ENCODE data around the gene GPX7.

The GPX7 gene

GRCh38 chr1:52588027-52588426 is 14.1 kb upstream of the GPX7 start:
- DNase-seq (ENCODE audit: low spot score), result no peak

- no peak for DNase-seq (ENCODE audit: low spot score)
Observed at GRCh38 chr1:52588535-52588934, 13.6 kb upstream of the GPX7 start.

DNA sequence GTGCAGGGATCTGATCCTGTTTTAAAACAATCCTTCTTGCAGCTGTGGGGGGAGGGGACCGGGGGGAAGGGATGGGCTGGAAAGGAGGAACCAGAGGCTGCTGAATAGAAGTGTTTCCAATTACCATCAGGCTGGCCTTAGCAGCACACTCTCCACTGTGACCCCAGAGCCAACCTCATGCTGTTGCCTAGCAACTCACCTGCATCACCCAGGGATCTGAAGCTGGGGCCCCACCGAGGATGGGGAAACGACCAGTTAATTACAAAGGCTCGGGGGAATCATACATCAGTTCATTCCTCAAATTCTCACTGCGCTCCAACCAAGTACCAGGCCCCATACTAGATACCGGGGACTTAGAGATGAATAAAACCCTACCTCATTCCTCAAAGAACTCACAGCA is 11.9 kb upstream of the GPX7 start:
- DNase-seq (ENCODE audit: low spot score), result no peak

GRCh38 chr1:52592637-52593323 is 9.4 kb upstream of the GPX7 start:
- peak; percentile 60 for DNase-seq (ENCODE audit: low spot score)

- DNase-seq (ENCODE audit: low spot score), result no peak
Observed at GRCh38 chr1:52593495-52593894, 8.7 kb upstream of the GPX7 start.

- DNase-seq (ENCODE audit: low spot score), result no peak
Observed at GRCh38 chr1:52595061-52595460, 7.1 kb upstream of the GPX7 start.

DNA sequence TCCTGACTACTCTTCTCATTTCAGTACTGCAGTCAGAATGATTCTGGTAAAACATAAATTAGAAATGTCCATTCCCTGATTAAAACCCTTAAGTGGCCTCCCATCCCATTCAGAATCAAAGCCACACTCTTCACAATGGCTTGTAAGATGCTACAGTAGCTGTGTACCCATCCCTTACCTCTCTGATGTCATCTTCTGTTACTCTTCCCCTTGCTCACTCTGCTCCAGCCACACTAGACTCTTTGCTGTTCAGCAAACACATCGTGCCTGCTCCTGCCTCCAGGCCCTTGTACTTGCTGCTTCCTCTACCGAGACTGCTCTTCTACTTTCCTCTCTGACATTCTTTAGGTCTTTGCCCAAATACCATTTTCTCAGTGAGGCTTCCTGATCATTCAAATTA is 4.3 kb upstream of the GPX7 start:
- no peak for DNase-seq (ENCODE audit: low spot score)

DNA sequence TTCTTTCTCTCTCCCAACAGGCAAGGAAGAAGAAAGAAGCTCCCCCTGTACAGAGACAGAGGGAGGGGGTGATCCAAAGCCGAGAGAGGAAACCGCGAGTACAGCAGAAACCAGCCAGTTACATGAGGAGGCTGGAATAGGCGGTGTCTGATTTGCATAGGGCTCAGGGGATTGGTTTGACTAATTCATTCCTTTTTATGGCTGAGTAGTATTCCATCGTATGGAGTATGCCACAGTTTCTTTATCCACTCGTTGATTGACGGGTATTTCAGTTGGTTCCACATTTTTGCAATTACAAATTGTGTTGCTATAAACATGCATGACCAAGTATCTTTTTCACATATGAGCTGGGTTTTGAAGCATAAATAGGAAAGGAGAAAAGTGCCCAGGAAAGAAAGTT is 3.4 kb upstream of the GPX7 start:
- DNase-seq (ENCODE audit: low spot score), result no peak

DNA sequence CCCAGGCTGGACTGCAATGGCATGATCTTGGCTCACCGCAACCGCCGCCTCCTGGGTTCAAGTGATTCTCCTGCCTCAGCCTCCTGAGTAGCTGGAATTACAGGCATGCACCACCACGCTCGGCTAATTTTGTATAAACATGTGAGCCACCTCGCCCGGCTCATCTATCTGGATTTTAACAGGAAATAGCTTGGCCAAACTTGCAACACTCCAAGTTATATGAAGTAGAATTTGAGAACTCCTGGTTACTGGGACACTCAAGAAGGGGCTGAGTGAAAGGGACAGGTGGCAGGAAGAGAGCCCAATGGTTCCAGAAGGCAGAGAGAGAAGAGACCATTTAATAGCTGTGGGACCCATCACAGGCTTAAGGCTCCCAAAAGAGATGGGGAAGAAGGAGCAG is 2.9 kb upstream of the GPX7 start:
- DNase-seq (ENCODE audit: low spot score), result no peak

- DNase-seq (ENCODE audit: low spot score), result no peak
Observed at GRCh38 chr1:52600533-52601179, 1.5 kb upstream of the GPX7 start.

DNA sequence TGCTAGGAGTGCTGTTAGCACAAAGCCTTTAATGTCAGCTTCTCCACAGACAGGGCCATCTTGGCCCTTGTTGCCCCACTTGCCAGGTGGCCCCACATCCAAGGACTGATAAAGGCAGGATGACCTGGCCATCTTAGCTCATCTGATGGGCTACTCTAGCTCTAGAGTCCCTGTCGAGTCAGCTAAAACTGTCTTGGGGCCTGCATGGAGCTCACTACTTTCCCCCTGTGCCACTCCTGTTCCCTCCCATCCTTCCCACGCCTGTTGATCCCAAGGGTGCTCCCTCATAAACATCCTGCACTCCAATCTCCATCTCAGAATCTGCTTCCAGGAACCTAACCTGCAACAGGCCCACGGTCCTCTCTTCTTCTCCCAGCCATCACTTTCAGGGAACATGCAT is 652 bp upstream of the GPX7 start:
- no peak for DNase-seq (ENCODE audit: low spot score)

DNA sequence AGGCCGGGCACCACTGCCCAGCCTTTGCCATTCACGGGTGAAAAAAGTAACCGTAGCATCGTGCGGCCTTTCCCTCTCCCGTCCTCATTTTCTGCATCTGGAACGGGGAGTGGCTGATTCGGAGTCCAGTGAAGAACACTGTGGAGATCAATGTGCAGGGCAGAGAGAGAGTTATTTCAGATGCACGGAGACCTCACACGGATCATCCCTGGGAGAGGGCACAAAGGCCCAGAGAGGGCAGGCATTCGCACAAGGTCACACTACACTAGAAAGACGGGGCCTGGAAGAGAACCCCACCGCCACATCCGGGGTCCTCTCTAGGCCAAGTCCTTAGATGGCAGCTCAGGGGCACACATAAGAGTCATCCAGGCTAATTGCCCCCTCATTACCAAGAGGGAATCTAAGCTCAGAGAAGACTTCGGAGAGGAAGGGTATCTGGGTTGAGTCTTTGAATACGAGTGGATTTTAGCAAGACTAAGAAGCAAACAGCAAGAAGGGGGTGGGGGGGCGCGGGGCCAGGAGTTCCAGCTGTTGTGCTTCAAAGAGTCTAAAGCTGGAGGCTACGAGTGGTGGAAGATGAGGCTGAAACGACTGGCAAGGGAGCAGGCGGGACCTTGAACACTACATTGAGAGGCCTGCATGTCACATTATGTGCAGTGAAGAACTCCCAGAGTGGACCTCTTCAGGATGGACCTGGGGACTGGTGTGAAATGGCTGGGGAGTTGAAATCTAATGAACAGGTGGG is 857 bp downstream of the GPX7 start:
- DNase-seq (ENCODE audit: low spot score), result peak; percentile 13

- no peak for DNase-seq (ENCODE audit: low spot score)
Observed at GRCh38 chr1:52603630-52604029, 1.5 kb downstream of the GPX7 start.

- no peak for DNase-seq (ENCODE audit: low spot score)
Observed at GRCh38 chr1:52604063-52604770, 2.0 kb downstream of the GPX7 start.

- DNase-seq (ENCODE audit: low spot score), result no peak
Observed at GRCh38 chr1:52613636-52614373, 11.6 kb downstream of the GPX7 start.

- DNase-seq (ENCODE audit: low spot score), result no peak
Observed at GRCh38 chr1:52614671-52615070, 12.5 kb downstream of the GPX7 start.

DNA sequence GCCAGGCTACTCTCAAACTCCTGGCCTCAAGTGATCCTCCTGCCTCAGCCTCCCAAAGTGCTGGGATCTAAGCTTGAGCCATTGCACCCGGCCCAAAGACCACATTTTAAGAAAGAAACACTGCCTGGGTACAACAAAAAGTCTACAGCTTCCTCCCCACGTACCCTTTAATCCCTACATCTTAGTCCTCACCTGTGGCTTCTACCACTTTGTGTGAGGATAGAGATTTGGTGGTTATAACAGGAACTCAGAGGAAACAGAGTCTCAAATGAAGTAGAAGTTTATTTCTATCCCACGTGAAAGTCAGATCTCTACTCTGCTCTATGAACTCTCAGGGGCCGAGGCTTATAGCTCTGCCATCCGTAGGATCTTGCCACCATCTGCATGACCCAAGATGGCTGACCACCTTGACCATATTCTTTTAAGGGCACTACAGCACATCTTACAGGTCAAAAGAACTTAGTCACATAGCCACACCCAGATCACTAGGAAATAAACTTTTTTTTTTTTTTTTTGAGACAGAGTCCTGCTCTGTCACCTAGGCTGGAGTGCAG is 13.4 kb downstream of the GPX7 start:
- no peak for DNase-seq (ENCODE audit: low spot score)

DNA sequence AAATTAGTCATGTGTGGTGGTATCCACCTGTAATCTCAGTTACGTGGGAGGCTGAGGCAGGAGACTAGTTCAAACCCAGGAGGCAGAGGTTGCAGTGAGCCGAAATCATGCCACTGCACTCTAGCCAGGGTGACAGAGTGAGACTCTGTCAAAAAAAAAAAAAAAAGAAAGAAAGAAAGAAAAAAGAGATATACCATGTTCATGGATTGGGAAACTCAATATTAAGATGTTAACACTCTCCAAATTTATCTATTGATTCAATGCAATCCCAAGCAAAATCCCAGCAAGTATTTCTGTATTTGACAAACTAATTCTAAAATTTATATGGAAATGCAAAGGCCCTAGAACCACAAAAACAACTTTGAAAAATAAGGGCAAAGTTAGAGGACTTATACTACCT is 19.8 kb downstream of the GPX7 start:
- DNase-seq (ENCODE audit: low spot score), result no peak

- DNase-seq (ENCODE audit: low spot score), result no peak
Observed at GRCh38 chr1:52623812-52624211, 21.6 kb downstream of the GPX7 start.

- no peak for DNase-seq (ENCODE audit: low spot score)
Observed at GRCh38 chr1:52627028-52627427, 24.9 kb downstream of the GPX7 start.

DNA sequence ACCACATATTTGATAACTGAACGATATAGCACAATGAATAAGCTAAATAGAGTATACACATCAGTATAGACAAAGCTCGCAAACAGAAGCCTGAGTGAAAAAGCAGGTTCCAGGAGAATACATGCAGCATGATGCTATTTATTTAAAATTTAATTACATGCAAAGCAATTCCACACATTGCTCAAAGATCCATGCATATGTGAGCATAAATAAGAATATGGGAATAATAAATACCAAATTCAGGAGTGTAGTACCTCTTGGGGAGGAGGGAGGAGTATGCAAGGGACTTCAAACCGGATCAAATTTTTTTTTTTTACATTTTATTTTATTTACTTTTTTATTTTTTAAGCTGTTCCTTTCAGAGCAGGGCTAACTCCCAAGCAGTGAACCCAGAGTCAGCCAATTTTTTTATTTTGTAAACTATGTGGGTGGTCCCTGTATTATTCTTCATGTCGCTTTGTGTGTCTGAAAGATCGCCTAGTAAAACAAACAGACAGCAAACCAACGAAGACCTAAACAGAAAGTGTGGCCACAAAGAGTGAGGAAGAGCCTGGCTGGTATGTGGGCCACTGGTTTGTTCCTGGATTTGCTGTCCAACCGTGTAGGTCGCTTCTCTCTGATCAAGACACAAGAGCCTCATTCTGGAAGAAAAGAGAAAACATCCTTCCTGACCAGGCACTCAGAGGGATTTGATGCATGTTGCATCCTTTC is 26.6 kb downstream of the GPX7 start:
- DNase-seq (ENCODE audit: low spot score), result no peak

Data from germinal center (tissue), 1 donor.